Trophoblast cell (in vitro differentiated cells and primary cell): ENCODE data around the gene MTPN.

ENCODE experiments used
- DNase-seq, 2 donors: peaks; one replicate each; pipeline ENCODE4 v3.0.0-alpha.2; 2016
- H2AFZ ChIP-seq: 2 replicates; pipeline ENCODE4 v1.6.1; 2013; ENCODE audit warnings: low read length, moderate library complexity, mild to moderate bottlenecking; ENCODE audit not compliant: insufficient read depth, poor library complexity
- H2AK5ac ChIP-seq: 2 replicates; pipeline ENCODE4 v1.6.1; 2013; ENCODE audit warnings: mild to moderate bottlenecking, low read length
- H2BK120ac ChIP-seq: 2 replicates; pipeline ENCODE4 v1.6.1; 2013; ENCODE audit warnings: low read length, mild to moderate bottlenecking, moderate library complexity; ENCODE audit not compliant: insufficient read depth, poor library complexity
- H2BK12ac ChIP-seq: 2 replicates; pipeline ENCODE4 v1.6.1; 2013; ENCODE audit warnings: mild to moderate bottlenecking, low read length, moderate library complexity
- H2BK5ac ChIP-seq: 2 replicates; pipeline ENCODE4 v1.6.1; 2013; ENCODE audit warnings: low read length, low read depth, moderate library complexity, mild to moderate bottlenecking; ENCODE audit not compliant: poor library complexity
- H3K14ac ChIP-seq: 2 replicates; pipeline ENCODE4 v1.6.1; 2013; ENCODE audit warnings: mild to moderate bottlenecking, low read length
- H3K18ac ChIP-seq: 2 replicates; pipeline ENCODE4 v1.6.1; 2013; ENCODE audit warnings: mild to moderate bottlenecking, low read length
- H3K23ac ChIP-seq: 2 replicates; pipeline ENCODE4 v1.6.1; 2013; ENCODE audit warnings: low read length
- H3K27ac ChIP-seq: 2 replicates; pipeline ENCODE4 v1.5.1; 2013; ENCODE audit warnings: low read depth, mild to moderate bottlenecking, inconsistent platforms, low read length, moderate library complexity
- H3K27me3 ChIP-seq: 2 replicates; pipeline ENCODE4 v1.6.1; 2013; ENCODE audit warnings: inconsistent platforms, mild to moderate bottlenecking, low read length, moderate library complexity; ENCODE audit not compliant: insufficient read depth
- H3K36me3 ChIP-seq, 2 experiments: 1 replicate in 1 of 2; 2 replicates in 1 of 2; pipeline ENCODE4 v1.6.1; 2013; ENCODE audit warnings: low read length in 2 of 2, mild to moderate bottlenecking in 2 of 2, moderate library complexity in 1 of 2; ENCODE audit not compliant: insufficient read depth in 2 of 2, control insufficient read depth in 1 of 2
- H3K4ac ChIP-seq: 2 replicates; pipeline ENCODE4 v1.6.1; 2013; ENCODE audit warnings: low read depth, mild to moderate bottlenecking, low read length, moderate library complexity
- H3K4me1 ChIP-seq, 2 experiments: 1 replicate in 1 of 2; 2 replicates in 1 of 2; pipeline ENCODE4 v1.6.1; 2013; ENCODE audit warnings: low read length in 2 of 2, mild to moderate bottlenecking in 2 of 2, moderate library complexity in 1 of 2; ENCODE audit not compliant: insufficient read depth in 2 of 2, control insufficient read depth in 1 of 2
- H3K4me2 ChIP-seq: 2 replicates; pipeline ENCODE4 v1.6.1; 2013; ENCODE audit warnings: inconsistent platforms, mild to moderate bottlenecking, low read length, moderate library complexity
- H3K4me3 ChIP-seq: 2 replicates; pipeline ENCODE4 v1.5.1; 2013; ENCODE audit warnings: mild to moderate bottlenecking, low read depth, low read length, inconsistent platforms
- H3K79me1 ChIP-seq: one replicate; pipeline ENCODE4 v1.6.1; 2013; ENCODE audit warnings: low read length
- H3K79me2 ChIP-seq: 2 replicates; pipeline ENCODE4 v1.6.1; 2013; ENCODE audit warnings: low read length, mild to moderate bottlenecking; ENCODE audit not compliant: control insufficient read depth, insufficient read depth, poor library complexity
- H3K9ac ChIP-seq: 2 replicates; pipeline ENCODE4 v1.6.1; 2013; ENCODE audit warnings: mild to moderate bottlenecking, low read length
- H3K9me3 ChIP-seq: 2 replicates; pipeline ENCODE4 v1.6.1; 2013; ENCODE audit warnings: low read depth, mild to moderate bottlenecking, control low read depth, inconsistent platforms, low read length; ENCODE audit not compliant: insufficient read depth
- H4K12ac ChIP-seq: 2 replicates; pipeline ENCODE4 v1.6.1; 2013; ENCODE audit warnings: low read depth, mild to moderate bottlenecking, low read length, moderate library complexity
- H4K8ac ChIP-seq: 2 replicates; pipeline ENCODE4 v1.6.1; 2013; ENCODE audit warnings: low read depth, mild to moderate bottlenecking, low read length, moderate library complexity
- H4K91ac ChIP-seq: one replicate; pipeline ENCODE4 v1.6.1; 2013; ENCODE audit warnings: low read depth, mild to moderate bottlenecking, low read length, moderate library complexity
- WGBS: extraction: QIAGEN DNeasy Blood & Tissue Kit; methylation state at CpG from one replicate; pipeline ENCODE4 v1.1.7; 2013; ENCODE audit warnings: missing lambda C conversion rate; ENCODE audit not compliant: insufficient read length, insufficient coverage; ENCODE audit errors: extremely low coverage; 5-methylcytosine and 5-hydroxymethylcytosine counted together

The MTPN gene

DNA sequence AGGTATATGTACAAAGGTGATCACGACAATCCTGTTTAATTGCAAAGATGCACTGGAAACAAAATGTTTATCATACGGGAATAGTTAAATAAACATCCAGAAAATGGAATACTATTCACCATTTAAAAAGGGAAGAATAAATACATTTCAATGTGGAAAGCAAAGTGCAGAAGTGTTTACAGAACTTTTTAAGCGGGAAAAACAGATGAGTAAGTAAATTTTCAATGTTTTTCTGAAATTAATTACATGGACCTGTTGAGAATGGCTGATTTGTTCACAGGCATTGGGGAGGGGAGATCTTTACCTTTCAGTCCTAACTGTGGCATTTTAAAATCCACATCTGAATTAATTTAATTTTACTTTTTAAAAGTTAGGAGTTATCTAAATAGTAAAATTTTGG is 7.1 kb downstream of the MTPN start:
- H3K4me3 ChIP-seq = no peak overlapping the region
- no peaks in the 10 kb centered on the region for H3K27me3 ChIP-seq
- no peak overlapping the region for H2AK5ac ChIP-seq
- no peak overlapping the region for H4K91ac ChIP-seq
- no peak overlapping the region for H3K9ac ChIP-seq
- no peak overlapping the region for H3K23ac ChIP-seq
- no peak overlapping the region for H2BK12ac ChIP-seq
- H2BK120ac ChIP-seq = no peak overlapping the region
- no peak overlapping the region for H4K12ac ChIP-seq
- no peak overlapping the region for H3K14ac ChIP-seq
- WGBS = no CpG with 5 or more reads among the region's 3 CpGs
- no peaks in the 10 kb centered on the region for H3K79me1 ChIP-seq
- no peaks in the 10 kb centered on the region for H3K9me3 ChIP-seq
- H3K4me2 ChIP-seq = no peak overlapping the region
- H2AFZ ChIP-seq = no peak overlapping the region
- no peak overlapping the region for H3K27ac ChIP-seq
- H3K4me1 ChIP-seq = peaks cover 0 to 2% of the 10 kb centered on the region in 2 experiments
- DNase-seq = no peak
- H3K4ac ChIP-seq = no peak overlapping the region
- peaks cover 3% of the 10 kb centered on the region for H3K79me2 ChIP-seq
- H4K8ac ChIP-seq = no peak overlapping the region
- no peak overlapping the region for H3K18ac ChIP-seq
- H3K36me3 ChIP-seq = peaks cover 3% of the 10 kb centered on the region in 2 experiments
- H2BK5ac ChIP-seq = no peak overlapping the region

DNA sequence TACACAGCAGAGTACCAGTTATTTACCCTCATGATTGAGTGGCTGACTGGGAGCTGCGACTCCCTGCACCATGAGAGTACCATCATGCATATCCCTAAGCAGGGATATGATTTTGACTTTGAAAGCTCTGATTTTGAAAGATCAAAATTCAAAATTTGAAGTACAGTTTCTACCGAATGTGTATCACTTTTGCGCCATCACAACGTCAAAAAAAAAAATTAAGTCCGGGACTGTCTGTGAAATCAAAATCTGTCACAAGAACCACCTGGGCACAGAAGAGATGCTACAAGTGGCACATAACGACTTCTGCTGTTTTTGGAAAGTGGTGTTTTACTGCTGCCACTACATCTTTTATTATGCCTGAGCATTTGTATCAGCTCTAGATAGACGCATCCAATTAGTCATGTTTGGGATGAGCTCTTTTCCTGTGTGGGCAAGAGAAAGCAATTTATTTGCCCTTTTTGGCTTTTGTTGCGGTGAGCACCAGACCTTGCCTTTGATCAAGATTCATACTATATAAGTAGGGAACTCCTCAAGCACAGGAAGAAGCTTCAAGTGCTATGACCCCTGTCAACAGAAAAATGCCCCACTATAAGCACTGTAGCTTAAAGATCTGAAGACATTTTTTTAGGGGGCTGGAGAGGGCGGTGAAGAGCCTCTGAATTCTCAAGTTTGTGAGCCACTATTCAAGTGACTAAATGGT is 10.7 kb downstream of the MTPN start:
- no peaks in the 10 kb centered on the region for H3K4me1 ChIP-seq
- no peak overlapping the region for H3K4me2 ChIP-seq
- no peak overlapping the region for H3K27ac ChIP-seq
- H4K91ac ChIP-seq = no peak overlapping the region
- no peak overlapping the region for H4K12ac ChIP-seq
- no peak for DNase-seq
- H3K9me3 ChIP-seq = no peaks in the 10 kb centered on the region
- no peaks in the 10 kb centered on the region for H3K79me1 ChIP-seq
- no peak overlapping the region for H4K8ac ChIP-seq
- H2BK12ac ChIP-seq = no peak overlapping the region
- no peak overlapping the region for H2BK120ac ChIP-seq
- no peaks in the 10 kb centered on the region for H3K27me3 ChIP-seq
- peak overlapping the region; percentile 73 for H3K4ac ChIP-seq
- H2AFZ ChIP-seq = no peak overlapping the region
- no peak overlapping the region for H3K23ac ChIP-seq
- no peak overlapping the region for H2BK5ac ChIP-seq
- no peak overlapping the region for H3K4me3 ChIP-seq
- no peak overlapping the region for H3K18ac ChIP-seq
- no peak overlapping the region for H2AK5ac ChIP-seq
- WGBS = no CpG with 5 or more reads among the region's 9 CpGs
- H3K9ac ChIP-seq = no peak overlapping the region
- H3K79me2 ChIP-seq = no peaks in the 10 kb centered on the region
- H3K14ac ChIP-seq = no peak overlapping the region
- H3K36me3 ChIP-seq = no peaks in the 10 kb centered on the region

DNA sequence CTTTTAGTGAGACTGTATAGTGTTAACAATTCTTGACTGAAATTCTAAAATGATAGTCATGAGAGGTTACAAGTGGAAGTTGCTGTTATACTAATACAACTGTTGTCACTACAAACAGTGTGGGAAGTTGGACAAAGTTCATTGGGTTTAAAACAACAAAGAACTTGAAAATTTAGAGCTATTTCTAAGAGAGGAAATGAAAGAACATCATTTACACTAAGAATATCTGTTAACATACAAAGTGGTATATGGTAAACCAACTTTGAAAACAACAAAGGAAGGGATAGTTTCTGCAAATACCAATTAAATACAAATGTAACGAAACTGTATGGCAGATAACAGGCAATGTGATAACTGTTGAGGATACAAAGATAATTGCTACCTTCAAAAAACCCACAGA is 11.6 kb downstream of the MTPN start:
- no peak overlapping the region for H2BK120ac ChIP-seq
- H4K12ac ChIP-seq = no peak overlapping the region
- H2AFZ ChIP-seq = no peak overlapping the region
- no peak overlapping the region for H4K8ac ChIP-seq
- H3K4me2 ChIP-seq = no peak overlapping the region
- H3K4me1 ChIP-seq = no peaks in the 10 kb centered on the region
- no peak overlapping the region for H3K14ac ChIP-seq
- no peak overlapping the region for H3K18ac ChIP-seq
- no peak overlapping the region for H3K23ac ChIP-seq
- H3K9ac ChIP-seq = no peak overlapping the region
- H3K79me2 ChIP-seq = no peaks in the 10 kb centered on the region
- H3K4me3 ChIP-seq = no peak overlapping the region
- H3K79me1 ChIP-seq = no peaks in the 10 kb centered on the region
- H3K27ac ChIP-seq = no peak overlapping the region
- no peaks in the 10 kb centered on the region for H3K36me3 ChIP-seq
- no peak for DNase-seq
- H2BK12ac ChIP-seq = no peak overlapping the region
- WGBS = no CpG with 5 or more reads among the region's 1 CpG
- no peaks in the 10 kb centered on the region for H3K9me3 ChIP-seq
- H3K27me3 ChIP-seq = no peaks in the 10 kb centered on the region
- H4K91ac ChIP-seq = no peak overlapping the region
- no peak overlapping the region for H2BK5ac ChIP-seq
- H2AK5ac ChIP-seq = no peak overlapping the region
- no peak overlapping the region for H3K4ac ChIP-seq

DNA sequence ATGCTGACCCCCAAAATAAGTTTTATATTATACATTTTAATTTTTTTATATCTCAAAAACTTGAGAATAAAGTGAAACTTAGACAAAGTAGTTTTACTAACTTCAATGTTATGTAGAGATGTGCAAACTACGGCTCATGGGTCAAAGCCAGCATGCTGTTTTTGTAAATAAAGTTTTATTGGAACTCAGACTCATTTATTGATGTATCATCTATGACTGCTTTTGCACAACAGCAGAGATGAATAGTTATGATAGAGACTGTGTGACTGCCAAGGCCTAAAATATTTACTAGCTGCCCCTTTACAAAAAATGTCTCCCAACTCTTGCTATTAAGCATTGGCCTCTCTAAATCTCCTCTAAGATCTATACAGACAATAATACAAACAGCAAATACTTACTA is 12.4 kb downstream of the MTPN start:
- Histone ChIP-seq H3K18ac (no peak overlapping the region), H4K91ac (no peak overlapping the region), H2BK120ac (no peak overlapping the region), H3K23ac (no peak overlapping the region), H2BK12ac (no peak overlapping the region), H3K79me1 (no peaks in the 10 kb centered on the region), H4K12ac (no peak overlapping the region), H3K14ac (no peak overlapping the region), H3K4me2 (no peak overlapping the region), H3K9me3 (no peaks in the 10 kb centered on the region), H2AFZ (no peak overlapping the region), H3K4me3 (no peak overlapping the region), H3K27me3 (no peaks in the 10 kb centered on the region), H2BK5ac (no peak overlapping the region), H2AK5ac (no peak overlapping the region), H3K79me2 (no peaks in the 10 kb centered on the region), H3K27ac (no peak overlapping the region), H3K9ac (no peak overlapping the region), H3K4ac (no peak overlapping the region), H3K4me1 (no peaks in the 10 kb centered on the region), H4K8ac (no peak overlapping the region), H3K36me3 (no peaks in the 10 kb centered on the region)
- DNase-seq = no peak
- WGBS = no CpG with 5 or more reads among the region's 1 CpG
